ENCODE data around the gene GLT1D1. TPM values are rescaled to one million over a fixed set of nuclear protein-coding genes. Genes with fewer than 3 reads are reported as not detected.
"Not testable (repeated sequence)": the region's sequence is repeated elsewhere in the genome, so short reads cannot be mapped to it uniquely, and the experiment has no call there.

Gene GLT1D1
- total and polyA plus RNA-seq, 2 donors (not counting 3 experiments of a cell fraction or from before 2014, with no cell fraction given): not detected

- Histone ChIP-seq H3K36me3 (ENCODE audit: control insufficient read depth in 2 of 2, extremely low read depth in 1 of 2, insufficient read depth in 2 of 2, low read length in 2 of 2) (no peaks in the 10 kb centered on the region), H4K20me1 (replicated peaks; ENCODE audit: control insufficient read depth, extremely low read depth, insufficient read depth, low read length) (no peaks in the 10 kb centered on the region), H3K4me2 (ENCODE audit: insufficient read depth, low read length) (no peak overlapping the region), H3K27ac (ENCODE audit: insufficient read depth, low read depth, low read length) (no peak overlapping the region), H3K4me3 (replicated peaks in 1 of 3; ENCODE audit: insufficient read depth in 1 of 3, low read depth in 1 of 3, low read length in 3 of 3) (no peak overlapping the region), H3K27me3 (ENCODE audit: control insufficient read depth in 2 of 2, insufficient read depth in 2 of 2, low read length in 2 of 2) (no peaks in the 10 kb centered on the region), H3K9ac (replicated peaks; ENCODE audit: extremely low read depth, insufficient read depth, low read length) (no peak overlapping the region), H3K9me3 (replicated peaks; ENCODE audit: control insufficient read depth, insufficient read depth, low read length) (no peaks in the 10 kb centered on the region), H2AFZ (ENCODE audit: low read depth, low read length) (no peak overlapping the region), H3K79me2 (ENCODE audit: control insufficient read depth, insufficient read depth, low read length) (no peaks in the 10 kb centered on the region), H3K9me1 (replicated peaks; ENCODE audit: control insufficient read depth, extremely low read depth, insufficient read depth, low read length) (no peaks in the 10 kb centered on the region), H3K4me1 (ENCODE audit: control insufficient read depth, extremely low read depth, insufficient read depth, low read length) (no peaks in the 10 kb centered on the region)
- TF ChIP-seq, protein P1, sequence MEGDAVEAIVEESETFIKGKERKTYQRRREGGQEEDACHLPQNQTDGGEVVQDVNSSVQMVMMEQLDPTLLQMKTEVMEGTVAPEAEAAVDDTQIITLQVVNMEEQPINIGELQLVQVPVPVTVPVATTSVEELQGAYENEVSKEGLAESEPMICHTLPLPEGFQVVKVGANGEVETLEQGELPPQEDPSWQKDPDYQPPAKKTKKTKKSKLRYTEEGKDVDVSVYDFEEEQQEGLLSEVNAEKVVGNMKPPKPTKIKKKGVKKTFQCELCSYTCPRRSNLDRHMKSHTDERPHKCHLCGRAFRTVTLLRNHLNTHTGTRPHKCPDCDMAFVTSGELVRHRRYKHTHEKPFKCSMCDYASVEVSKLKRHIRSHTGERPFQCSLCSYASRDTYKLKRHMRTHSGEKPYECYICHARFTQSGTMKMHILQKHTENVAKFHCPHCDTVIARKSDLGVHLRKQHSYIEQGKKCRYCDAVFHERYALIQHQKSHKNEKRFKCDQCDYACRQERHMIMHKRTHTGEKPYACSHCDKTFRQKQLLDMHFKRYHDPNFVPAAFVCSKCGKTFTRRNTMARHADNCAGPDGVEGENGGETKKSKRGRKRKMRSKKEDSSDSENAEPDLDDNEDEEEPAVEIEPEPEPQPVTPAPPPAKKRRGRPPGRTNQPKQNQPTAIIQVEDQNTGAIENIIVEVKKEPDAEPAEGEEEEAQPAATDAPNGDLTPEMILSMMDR (IDR thresholded peaks at IDR 0.05; ENCODE audit: extremely low read depth in 1 of 2, insufficient read depth in 1 of 2, low read depth in 1 of 2, low read length in 2 of 2): no peak
- TF ChIP-seq POLR2A (IDR thresholded peaks at IDR 0.05; ENCODE audit: low read depth, low read length) (no peak), MAX (IDR thresholded peaks at IDR 0.05; ENCODE audit: insufficient read depth, insufficient read length) (no peak), EZH2 (IDR thresholded peaks at IDR 0.05; ENCODE audit: borderline replicate concordance, low read depth, low read length, severe bottlenecking) (no peak), GATA2 (IDR thresholded peaks at IDR 0.05; ENCODE audit: insufficient read depth, insufficient read length, low read depth, low read length) (no peak), FOS (IDR thresholded peaks at IDR 0.05; ENCODE audit: borderline replicate concordance, insufficient read depth, low read length) (no peak), POLR2AphosphoS5 (IDR thresholded peaks at IDR 0.05; ENCODE audit: insufficient read depth, low read depth, low read length) (no peak), MYC (IDR thresholded peaks at IDR 0.05; ENCODE audit: low read depth, low read length) (no peak), JUN (IDR thresholded peaks at IDR 0.05; ENCODE audit: borderline replicate concordance, insufficient read depth, insufficient read length, low read depth) (no peak)
- intact Hi-C loops (cut with micrococcal nuclease) (no loop called here), dilution Hi-C loops (cut with MboI; ENCODE audit: extremely low pct_ligation_motif_present, low sequenced_read_pairs) (no loop called here)
- ChIA-PET POLR2A (no interaction called here), CTCF (no interaction called here)
- DNase-seq (ENCODE audit: low read depth, low spot score) (no peak), FAIRE-seq (no peak)
- no TSS peak for BruUV-seq (replicated peaks)
These were observed 19.9 kb upstream of the GLT1D1 start for GRCh38 chr12:128833418-128833817.

DNA sequence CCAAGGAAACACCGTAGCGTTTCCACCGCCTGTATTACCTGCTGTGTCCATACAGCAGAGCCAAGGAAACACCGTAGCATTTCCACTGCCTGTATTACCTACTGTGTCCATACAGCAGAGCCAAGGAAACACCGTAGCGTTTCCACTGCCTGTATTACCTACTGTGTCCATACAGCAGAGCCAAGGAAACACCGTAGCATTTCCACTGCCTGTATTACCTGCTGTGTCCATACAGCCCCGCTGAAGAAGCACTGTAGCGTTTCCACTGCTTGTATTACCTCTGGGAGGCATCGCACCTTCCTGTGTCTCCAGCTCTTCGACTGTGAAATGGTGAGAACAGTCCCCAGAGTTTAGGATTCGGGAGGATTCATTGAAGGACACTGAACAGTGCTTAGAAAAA is 13.4 kb upstream of the GLT1D1 start:
- FAIRE-seq; H3K4me3 ChIP-seq (replicated peaks in 1 of 3; ENCODE audit: insufficient read depth in 1 of 3, low read depth in 1 of 3, low read length in 3 of 3); BruUV-seq (replicated peaks); CTCF ChIA-PET; H3K27ac ChIP-seq (ENCODE audit: insufficient read depth, low read depth, low read length); H3K27me3 ChIP-seq (ENCODE audit: control insufficient read depth in 2 of 2, insufficient read depth in 2 of 2, low read length in 2 of 2); H3K4me2 ChIP-seq (ENCODE audit: insufficient read depth, low read length); H3K9ac ChIP-seq (replicated peaks; ENCODE audit: extremely low read depth, insufficient read depth, low read length); DNase-seq (ENCODE audit: low read depth, low spot score); H3K36me3 ChIP-seq (ENCODE audit: control insufficient read depth in 2 of 2, extremely low read depth in 1 of 2, insufficient read depth in 2 of 2, low read length in 2 of 2); H4K20me1 ChIP-seq (replicated peaks; ENCODE audit: control insufficient read depth, extremely low read depth, insufficient read depth, low read length); H3K79me2 ChIP-seq (ENCODE audit: control insufficient read depth, insufficient read depth, low read length); H2AFZ ChIP-seq (ENCODE audit: low read depth, low read length); H3K4me1 ChIP-seq (ENCODE audit: control insufficient read depth, extremely low read depth, insufficient read depth, low read length); H3K9me1 ChIP-seq (replicated peaks; ENCODE audit: control insufficient read depth, extremely low read depth, insufficient read depth, low read length); POLR2A ChIA-PET; H3K9me3 ChIP-seq (replicated peaks; ENCODE audit: control insufficient read depth, insufficient read depth, low read length); dilution Hi-C loops (cut with MboI; ENCODE audit: extremely low pct_ligation_motif_present, low sequenced_read_pairs); intact Hi-C loops (cut with micrococcal nuclease): not testable (repeated sequence)

Data from endothelial cell of umbilical vein (primary cell).